Measurements from ENCODE around the gene AREG.

DNA sequence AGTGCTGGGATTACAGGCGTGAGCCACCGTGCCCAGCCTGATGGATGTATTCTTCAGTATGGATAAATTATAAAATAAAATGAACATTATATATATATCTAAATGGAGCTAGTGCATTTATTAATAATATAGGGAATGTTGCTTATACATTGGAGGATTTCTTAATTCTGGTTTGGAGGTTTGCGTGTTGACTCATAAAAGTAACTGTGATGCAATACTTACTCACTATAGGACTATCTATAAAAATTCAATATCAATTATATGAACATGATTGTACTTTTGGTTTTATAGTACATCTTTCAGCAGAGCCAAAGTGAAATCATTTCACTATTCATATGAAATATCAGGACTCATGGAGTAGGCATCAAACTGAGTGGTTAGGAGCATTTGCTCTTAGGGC, 3.2 kb upstream of the AREG start:
- TF ChIP-seq, protein P1, sequence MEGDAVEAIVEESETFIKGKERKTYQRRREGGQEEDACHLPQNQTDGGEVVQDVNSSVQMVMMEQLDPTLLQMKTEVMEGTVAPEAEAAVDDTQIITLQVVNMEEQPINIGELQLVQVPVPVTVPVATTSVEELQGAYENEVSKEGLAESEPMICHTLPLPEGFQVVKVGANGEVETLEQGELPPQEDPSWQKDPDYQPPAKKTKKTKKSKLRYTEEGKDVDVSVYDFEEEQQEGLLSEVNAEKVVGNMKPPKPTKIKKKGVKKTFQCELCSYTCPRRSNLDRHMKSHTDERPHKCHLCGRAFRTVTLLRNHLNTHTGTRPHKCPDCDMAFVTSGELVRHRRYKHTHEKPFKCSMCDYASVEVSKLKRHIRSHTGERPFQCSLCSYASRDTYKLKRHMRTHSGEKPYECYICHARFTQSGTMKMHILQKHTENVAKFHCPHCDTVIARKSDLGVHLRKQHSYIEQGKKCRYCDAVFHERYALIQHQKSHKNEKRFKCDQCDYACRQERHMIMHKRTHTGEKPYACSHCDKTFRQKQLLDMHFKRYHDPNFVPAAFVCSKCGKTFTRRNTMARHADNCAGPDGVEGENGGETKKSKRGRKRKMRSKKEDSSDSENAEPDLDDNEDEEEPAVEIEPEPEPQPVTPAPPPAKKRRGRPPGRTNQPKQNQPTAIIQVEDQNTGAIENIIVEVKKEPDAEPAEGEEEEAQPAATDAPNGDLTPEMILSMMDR (IDR thresholded peaks at IDR 0.05), result no peak
- TF ChIP-seq POLR2A (IDR thresholded peaks at IDR 0.05), result no peak

Data from thyroid gland (tissue), 4 donors.